Hepatocyte (in vitro differentiated cells): ENCODE results near the gene CSF2RB. TPM values are rescaled to one million over a fixed set of nuclear protein-coding genes. Genes with fewer than 3 reads are reported as not detected.

ENCODE experiments used
- DNase-seq: peaks from one replicate; pipeline ENCODE4 v3.0.0-alpha.2; 2016; ENCODE audit warnings: low spot score
- H2AFZ ChIP-seq: fragments of 200-600 bp; sonication (generic); 2 replicates; pipeline ENCODE4 v1.6.0; 2016; ENCODE audit warnings: antibody characterized with exemption, mild to moderate bottlenecking
- H3K27ac ChIP-seq: fragments of 200-600 bp; sonication (generic); 2 replicates; pipeline ENCODE4 v1.5.1; 2016; ENCODE audit warnings: mild to moderate bottlenecking
- H3K27me3 ChIP-seq: fragments of 200-600 bp; sonication (generic); 2 replicates; pipeline ENCODE4 v1.6.1; 2016
- H3K36me3 ChIP-seq: fragments of 200-600 bp; sonication (generic); replicated peaks from 2 replicates; pipeline ENCODE4 v1.5.1; 2016; ENCODE audit warnings: low read depth; ENCODE audit not compliant: insufficient read depth
- H3K4me1 ChIP-seq: fragments of 200-600 bp; sonication (generic); 2 replicates; pipeline ENCODE4 v1.5.1; 2016; ENCODE audit warnings: mild to moderate bottlenecking, moderate library complexity; ENCODE audit not compliant: insufficient read depth
- H3K4me2 ChIP-seq: fragments of 200-600 bp; sonication (generic); 2 replicates; pipeline ENCODE4 v1.6.0; 2016
- H3K4me3 ChIP-seq: fragments of 200-600 bp; sonication (generic); 2 replicates; pipeline ENCODE4 v1.5.1; 2016; ENCODE audit warnings: mild to moderate bottlenecking
- H3K79me2 ChIP-seq: fragments of 200-600 bp; sonication (generic); 2 replicates; pipeline ENCODE4 v1.6.0; 2017; ENCODE audit warnings: mild to moderate bottlenecking
- H3K9me2 ChIP-seq: fragments of 200-600 bp; sonication (generic); replicated peaks from 2 replicates; pipeline ENCODE4 v1.6.0; 2017; ENCODE audit warnings: mild to moderate bottlenecking; ENCODE audit not compliant: insufficient read depth
- H3K9me3 ChIP-seq: fragments of 200-600 bp; sonication (generic); 2 replicates; pipeline ENCODE4 v1.5.1; 2016; ENCODE audit warnings: low read depth, mild to moderate bottlenecking
- H4K20me1 ChIP-seq: fragments of 200-600 bp; sonication (generic); 2 replicates; pipeline ENCODE4 v1.6.0; 2016; ENCODE audit warnings: mild to moderate bottlenecking; ENCODE audit not compliant: insufficient read depth, poor library complexity, severe bottlenecking
- CTCF ChIP-seq: fragments of 200-600 bp; sonication (generic); IDR thresholded peaks from 2 replicates; pipeline ENCODE4 v1.5.1; 2016; ENCODE audit warnings: antibody characterized with exemption, mild to moderate bottlenecking; ENCODE audit not compliant: poor library complexity
- EZH2 ChIP-seq: fragments of 200-600 bp; sonication (generic); IDR thresholded peaks from 2 replicates; pipeline ENCODE4 v1.6.1; 2016; ENCODE audit warnings: antibody characterized with exemption, mild to moderate bottlenecking, borderline replicate concordance
- EZH2phosphoT487 ChIP-seq: fragments of 200-600 bp; sonication (generic); IDR thresholded peaks from one replicate; pipeline ENCODE4 v1.6.1; 2018; ENCODE audit warnings: antibody characterized with exemption, mild to moderate bottlenecking, low read depth, moderate library complexity; ENCODE audit not compliant: unreplicated experiment, severe bottlenecking
- WGBS: methylation state at CpG from one replicate; pipeline ENCODE4 v1.1.6; 2016; ENCODE audit warnings: low lambda C conversion rate; ENCODE audit errors: missing lambda C conversion rate; 5-methylcytosine and 5-hydroxymethylcytosine counted together
- polyA plus RNA-seq: library from polyadenylated mRNA; unstranded; fragments of >200 nt; fragmentation: Nextera tagmentation; extraction: Ambion mirVana; gene quantifications from 2 replicates; pipeline ENCODE4 v1.2.1, GENCODE V29; 2016
- total RNA-seq: library from RNA; depleted of rRNA; stranded (reverse); fragments of >200 nt; gene quantifications from 2 replicates; pipeline ENCODE4 v1.2.3, GENCODE V29; 2014

The CSF2RB gene
- total and polyA plus RNA-seq, 2 experiments from 2014 or later: 0.83 TPM; not detected in 1

GRCh38 chr22:36951746-36952145, 38.3 kb downstream of the CSF2RB start:
- TF ChIP-seq EZH2: no peak
- no peak for TF ChIP-seq CTCF
- no peak for TF ChIP-seq EZH2phosphoT487
- Histone ChIP-seq H3K27ac (no peak overlapping the region), H2AFZ (no peak overlapping the region), H3K9me2 (no peaks in the 10 kb centered on the region), H3K9me3 (no peaks in the 10 kb centered on the region), H3K36me3 (no peaks in the 10 kb centered on the region), H3K4me2 (no peak overlapping the region), H3K4me3 (no peak overlapping the region), H3K4me1 (no peaks in the 10 kb centered on the region), H4K20me1 (no peaks in the 10 kb centered on the region), H3K79me2 (no peaks in the 10 kb centered on the region), H3K27me3 (no peaks in the 10 kb centered on the region)
- DNase-seq: no peak
- WGBS: 84% methylated on average over 7 of the region's 7 CpGs

- Histone ChIP-seq H3K4me3 (no peak overlapping the region), H2AFZ (no peak overlapping the region), H3K36me3 (no peaks in the 10 kb centered on the region), H4K20me1 (no peaks in the 10 kb centered on the region), H3K79me2 (no peaks in the 10 kb centered on the region), H3K4me2 (no peak overlapping the region), H3K27me3 (no peaks in the 10 kb centered on the region), H3K27ac (no peak overlapping the region), H3K4me1 (no peaks in the 10 kb centered on the region), H3K9me2 (no peaks in the 10 kb centered on the region), H3K9me3 (no peaks in the 10 kb centered on the region)
- 81% methylated on average over 13 of the region's 13 CpGs for WGBS
- TF ChIP-seq EZH2phosphoT487 (no peak), EZH2 (no peak), CTCF (no peak)
- DNase-seq: no peak
Observed at GRCh38 chr22:36953239-36954080, 40.0 kb downstream of the CSF2RB start.

- Histone ChIP-seq H3K4me3 (no peak overlapping the region), H3K9me2 (no peaks in the 10 kb centered on the region), H2AFZ (no peak overlapping the region), H3K4me1 (no peaks in the 10 kb centered on the region), H3K9me3 (no peaks in the 10 kb centered on the region), H3K27me3 (no peaks in the 10 kb centered on the region), H3K4me2 (no peak overlapping the region), H4K20me1 (no peaks in the 10 kb centered on the region), H3K79me2 (no peaks in the 10 kb centered on the region), H3K36me3 (no peaks in the 10 kb centered on the region), H3K27ac (no peak overlapping the region)
- WGBS: 75% methylated on average over 9 of the region's 10 CpGs
- no peak for TF ChIP-seq CTCF
- TF ChIP-seq EZH2: no peak
- TF ChIP-seq EZH2phosphoT487: no peak
- DNase-seq: no peak
Observed at GRCh38 chr22:36954251-36955014, 41.0 kb downstream of the CSF2RB start.
